Lower leg skin (tissue), 4 donors: ENCODE results near the gene ECM1. TPM values are rescaled to one million over a fixed set of nuclear protein-coding genes. Genes with fewer than 3 reads are reported as not detected.
A peak's percentile ranks its signal among the peaks of the same experiment; 100 is the strongest.

Experiments
- DNase-seq, 2 donors: peaks; one replicate each; pipeline ENCODE4 v3.0.0-alpha.2; 2019; ENCODE audit warnings: low spot score in 2 of 2
- H3K4me3 ChIP-seq: fragments of 200-600 bp; sonication (generic); 2 replicates; pipeline ENCODE4 v1.5.1; 2017; ENCODE audit warnings: mild to moderate bottlenecking, low read depth; ENCODE audit not compliant: poor library complexity, severe bottlenecking
- POLR2A ChIP-seq, 2 donors: fragments of 450-650 bp; IDR thresholded peaks; one replicate each; pipeline ENCODE4 v1.6.1; 2016 to 2017; ENCODE audit warnings: antibody characterized with exemption in 2 of 2, mild to moderate bottlenecking in 1 of 2, moderate library complexity in 1 of 2
- WGBS, 2 donors: methylation state at CpG; one replicate each; pipeline ENCODE4 v1.1.5; 2018; 5-methylcytosine and 5-hydroxymethylcytosine counted together
- intact Hi-C: fragments of 100-400 bp; cut with DNase I; formaldehyde crosslinking; loops from one replicate; pipeline ENCODE4 v1.15.0; 2023; ENCODE audit warnings: low total_unique reads
- total RNA-seq, 4 donors: library from RNA; depleted of rRNA; stranded (reverse); fragments of >200 nt; gene quantifications; one replicate each; pipeline ENCODE4 v1.1.0, GENCODE V29; 2016
- TF ChIP-seq, protein P1 (sequence below), 3 donors: fragments of 450-650 bp; IDR thresholded peaks; one replicate each; pipeline ENCODE4 v1.5.1; 2016; ENCODE audit warnings: antibody characterized with exemption in 3 of 3, mild to moderate bottlenecking in 3 of 3, moderate library complexity in 2 of 3

The ECM1 gene
- 100 to 1,000 TPM in 1 of 4 donors, 10 to 100 TPM in 3; 64.1 to 131 (median 86.2) TPM for total RNA-seq

DNA sequence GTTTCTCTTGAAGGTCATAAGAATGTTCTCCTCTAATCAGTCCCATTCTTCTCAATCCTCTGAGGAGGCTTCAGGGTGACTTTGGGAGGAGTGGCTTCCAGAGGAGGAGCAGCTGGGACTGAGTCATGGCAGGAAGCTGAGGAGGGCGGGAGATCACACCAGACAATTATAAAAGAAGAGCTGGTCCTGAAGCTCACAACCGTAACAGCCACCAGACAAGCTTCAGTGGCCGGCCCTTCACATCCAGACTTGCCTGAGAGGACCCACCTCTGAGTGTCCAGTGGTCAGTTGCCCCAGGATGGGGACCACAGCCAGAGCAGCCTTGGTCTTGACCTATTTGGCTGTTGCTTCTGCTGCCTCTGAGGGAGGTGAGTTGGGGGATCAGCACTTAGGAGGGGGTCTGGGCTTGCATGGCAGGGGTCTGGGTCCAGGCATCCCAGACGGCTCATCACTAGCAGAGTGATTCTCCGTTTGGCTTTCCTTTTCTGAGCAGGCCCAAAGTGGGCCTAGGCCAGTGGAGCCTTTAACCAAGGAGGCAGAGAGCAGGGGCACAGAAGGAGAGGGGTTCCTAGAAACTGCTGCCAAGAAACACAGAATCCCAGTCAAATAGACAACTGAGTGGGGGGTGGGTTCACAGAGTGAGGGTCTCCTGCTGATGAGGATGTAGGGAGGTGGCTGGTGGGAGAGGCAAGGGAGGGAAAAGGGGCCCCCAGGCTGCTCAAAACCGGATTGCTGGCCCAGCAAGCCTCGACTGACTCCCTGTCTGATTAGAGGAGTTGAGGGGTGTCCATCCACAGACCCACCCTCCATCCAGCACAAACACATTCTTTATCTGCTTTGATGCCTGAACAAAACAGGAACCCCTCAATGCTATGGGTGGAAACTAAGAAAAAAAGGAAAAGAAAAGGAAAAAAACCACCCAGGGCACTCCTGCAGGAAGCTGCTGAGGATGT lies at the start of gene ECM1:
Gene ECM1, plus strand, starts transcription at position 198 of the 953 bp plus-strand sequence. Its CDS starts 101 bp downstream, at position 299.
- peak; percentile 77 to 94 for DNase-seq
- 17 to 20% methylated on average over 7 of the region's 7 CpGs for WGBS, 2 donors
- intact Hi-C loops, result no loop called here
- no peak for TF ChIP-seq POLR2A (IDR thresholded peaks at IDR 0.05)
- TF ChIP-seq, protein P1, sequence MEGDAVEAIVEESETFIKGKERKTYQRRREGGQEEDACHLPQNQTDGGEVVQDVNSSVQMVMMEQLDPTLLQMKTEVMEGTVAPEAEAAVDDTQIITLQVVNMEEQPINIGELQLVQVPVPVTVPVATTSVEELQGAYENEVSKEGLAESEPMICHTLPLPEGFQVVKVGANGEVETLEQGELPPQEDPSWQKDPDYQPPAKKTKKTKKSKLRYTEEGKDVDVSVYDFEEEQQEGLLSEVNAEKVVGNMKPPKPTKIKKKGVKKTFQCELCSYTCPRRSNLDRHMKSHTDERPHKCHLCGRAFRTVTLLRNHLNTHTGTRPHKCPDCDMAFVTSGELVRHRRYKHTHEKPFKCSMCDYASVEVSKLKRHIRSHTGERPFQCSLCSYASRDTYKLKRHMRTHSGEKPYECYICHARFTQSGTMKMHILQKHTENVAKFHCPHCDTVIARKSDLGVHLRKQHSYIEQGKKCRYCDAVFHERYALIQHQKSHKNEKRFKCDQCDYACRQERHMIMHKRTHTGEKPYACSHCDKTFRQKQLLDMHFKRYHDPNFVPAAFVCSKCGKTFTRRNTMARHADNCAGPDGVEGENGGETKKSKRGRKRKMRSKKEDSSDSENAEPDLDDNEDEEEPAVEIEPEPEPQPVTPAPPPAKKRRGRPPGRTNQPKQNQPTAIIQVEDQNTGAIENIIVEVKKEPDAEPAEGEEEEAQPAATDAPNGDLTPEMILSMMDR (IDR thresholded peaks at IDR 0.05), result no peak
- H3K4me3 ChIP-seq, result no peak within 1 kb of the TSS

DNA sequence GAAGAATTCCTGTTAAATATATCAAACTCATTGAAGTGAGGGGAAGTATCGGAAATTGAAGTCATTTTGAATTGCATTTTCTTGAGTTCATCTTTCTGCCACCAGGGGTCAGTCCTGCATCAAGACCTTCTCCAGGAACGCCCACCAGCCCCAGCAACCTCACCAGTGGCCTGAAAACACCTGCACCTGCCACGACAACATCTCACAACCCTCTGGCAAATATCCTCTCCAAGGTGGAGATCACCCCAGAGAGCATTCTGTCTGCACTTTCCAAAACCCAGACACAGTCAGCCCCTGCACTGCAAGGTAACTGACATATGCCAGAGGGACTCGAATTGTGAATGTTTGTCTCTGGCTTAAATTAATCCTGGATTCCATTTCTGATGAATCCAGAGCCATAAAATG lies 43.5 kb upstream of the ECM1 start:
- intact Hi-C loops, result no loop called here
- peak in 1 of 2 donors; percentile 85 for DNase-seq
- TF ChIP-seq, protein P1 (IDR thresholded peaks at IDR 0.05), result no peak
- TF ChIP-seq POLR2A (IDR thresholded peaks at IDR 0.05), result no peak
- 36 to 41% methylated on average over 4 of the region's 4 CpGs for WGBS, 2 donors
- H3K4me3 ChIP-seq, result no peak overlapping the region

DNA sequence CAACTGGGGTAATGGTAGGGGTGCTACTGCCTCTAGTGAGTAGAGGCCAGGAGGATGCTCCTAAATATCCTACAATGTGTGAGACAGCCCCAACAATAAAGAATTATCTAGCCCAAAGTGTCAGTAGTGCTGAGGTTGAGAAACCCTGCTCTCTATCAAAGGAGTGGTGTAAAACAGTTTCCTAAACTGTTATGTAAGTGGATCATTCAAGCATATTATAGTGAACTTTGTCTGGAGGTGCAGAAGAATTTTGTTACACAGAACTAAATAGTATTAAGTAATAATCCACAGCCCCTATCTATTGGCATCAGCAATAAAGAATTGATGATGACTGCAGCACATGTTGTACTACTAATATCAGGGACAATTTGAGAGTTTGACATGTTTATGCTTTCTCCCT lies 40.9 kb upstream of the ECM1 start:
- no peak overlapping the region for H3K4me3 ChIP-seq
- TF ChIP-seq, protein P1 (IDR thresholded peaks at IDR 0.05), result no peak
- no peak for TF ChIP-seq POLR2A (IDR thresholded peaks at IDR 0.05)
- no peak for DNase-seq
- intact Hi-C loops, result no loop called here

DNA sequence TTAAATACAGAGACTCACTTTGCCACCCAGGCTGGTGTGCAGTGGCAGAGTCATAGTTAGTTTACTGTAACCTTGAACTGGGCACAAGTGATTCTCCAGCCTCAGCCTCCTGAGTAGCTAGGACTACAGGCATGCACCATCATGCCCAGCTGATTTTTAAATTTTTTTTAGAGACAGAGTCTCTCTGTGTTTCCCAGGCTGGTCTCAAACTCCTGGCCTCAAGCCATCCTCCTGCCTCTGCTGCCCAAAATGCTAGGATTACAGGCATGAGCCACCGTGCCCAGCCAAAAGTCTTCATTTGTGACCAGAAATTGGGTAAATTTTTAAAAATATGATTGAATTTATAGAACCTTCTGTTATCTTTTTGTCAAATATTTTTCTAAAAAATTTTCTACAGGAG lies 38.6 kb upstream of the ECM1 start:
- intact Hi-C loops, result no loop called here
- TF ChIP-seq POLR2A (IDR thresholded peaks at IDR 0.05), result no peak
- TF ChIP-seq, protein P1 (IDR thresholded peaks at IDR 0.05), result no peak
- peak in 1 of 2 donors; percentile 77 for DNase-seq
- WGBS, 2 donors, result 59 to 60% methylated on average over 1 of the region's 1 CpG
- no peak overlapping the region for H3K4me3 ChIP-seq

DNA sequence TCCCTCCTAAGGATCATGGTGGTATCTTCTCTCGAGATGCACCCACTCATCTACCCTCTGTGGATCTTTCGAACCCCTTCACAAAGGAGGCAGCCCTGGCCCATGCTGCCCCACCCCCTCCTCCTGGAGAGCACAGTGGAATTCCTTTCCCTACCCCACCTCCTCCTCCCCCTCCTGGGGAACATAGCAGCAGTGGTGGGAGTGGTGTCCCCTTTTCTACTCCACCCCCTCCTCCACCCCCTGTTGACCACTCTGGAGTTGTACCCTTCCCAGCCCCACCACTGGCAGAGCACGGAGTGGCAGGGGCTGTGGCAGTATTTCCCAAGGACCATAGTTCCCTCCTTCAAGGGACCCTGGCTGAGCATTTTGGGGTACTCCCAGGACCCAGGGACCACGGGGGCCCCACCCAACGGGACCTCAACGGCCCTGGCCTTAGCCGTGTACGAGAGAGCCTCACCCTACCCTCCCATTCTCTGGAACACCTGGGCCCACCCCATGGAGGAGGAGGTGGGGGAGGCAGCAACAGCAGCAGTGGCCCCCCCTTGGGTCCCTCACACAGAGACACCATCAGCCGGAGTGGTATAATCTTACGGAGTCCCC lies 35.2 kb upstream of the ECM1 start:
- no peak overlapping the region for H3K4me3 ChIP-seq
- DNase-seq, result peak in 1 of 2 donors; percentile 56
- WGBS, 2 donors, result 91 to 93% methylated on average over 10 of the region's 10 CpGs
- no peak for TF ChIP-seq POLR2A (IDR thresholded peaks at IDR 0.05)
- TF ChIP-seq, protein P1 (IDR thresholded peaks at IDR 0.05), result no peak
- intact Hi-C loops, result no loop called here
